Upper lobe of left lung (tissue), 4 donors: ENCODE results near the gene VWA1.

ENCODE experiments used
- POLR2AphosphoS5 ChIP-seq, 2 donors: sonication (generic); formaldehyde crosslinking; IDR thresholded peaks; one replicate each; pipeline ENCODE4 v1.5.1; 2017; ENCODE audit warnings: antibody characterized with exemption in 2 of 2
- TF ChIP-seq, protein P1 (sequence below), 6 experiments: fragments of 450-650 bp in 4 of 6; fragments of 200-600 bp in 2 of 6; sonication (generic) in 2 of 6; IDR thresholded peaks; one replicate each; pipeline ENCODE4 v1.5.1; 2016 to 2019; ENCODE audit warnings: antibody characterized with exemption in 6 of 6

DNA sequence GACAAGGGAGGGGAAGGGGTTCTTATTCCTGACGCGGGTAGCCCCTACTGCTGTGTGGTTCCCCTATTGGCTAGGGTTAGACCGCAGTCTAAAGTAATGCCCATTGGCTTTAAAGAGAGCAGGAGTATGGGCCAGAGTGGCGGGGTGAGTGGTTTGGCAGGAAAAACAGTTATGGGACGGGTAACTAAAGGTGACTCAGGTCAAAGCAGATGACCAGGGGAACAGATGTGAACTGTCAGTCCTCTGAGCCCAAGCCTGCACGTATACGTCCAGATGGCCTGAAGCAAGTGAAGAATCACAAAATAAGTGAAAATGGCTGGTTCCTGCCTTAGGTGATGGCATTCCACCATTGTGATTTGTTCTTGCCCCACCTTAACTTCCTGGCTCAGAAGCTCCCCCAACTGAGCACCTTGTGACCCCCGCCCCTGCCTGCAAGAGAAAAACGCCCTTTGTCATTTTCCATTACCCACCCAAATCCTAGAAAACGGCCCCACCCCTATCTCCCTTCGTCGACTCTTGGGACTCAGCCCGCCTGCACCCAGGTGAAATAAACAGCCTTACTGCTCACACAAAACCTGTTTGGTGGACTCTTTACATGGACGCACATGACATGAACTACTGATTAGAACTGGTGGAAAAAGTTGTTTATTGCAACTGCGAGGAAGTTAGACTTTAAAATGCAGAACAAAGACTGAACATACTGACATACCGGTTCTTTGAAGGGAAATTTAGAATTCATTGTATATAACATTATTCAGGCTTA is 35.3 kb downstream of the VWA1 start:
- TF ChIP-seq, protein P1, sequence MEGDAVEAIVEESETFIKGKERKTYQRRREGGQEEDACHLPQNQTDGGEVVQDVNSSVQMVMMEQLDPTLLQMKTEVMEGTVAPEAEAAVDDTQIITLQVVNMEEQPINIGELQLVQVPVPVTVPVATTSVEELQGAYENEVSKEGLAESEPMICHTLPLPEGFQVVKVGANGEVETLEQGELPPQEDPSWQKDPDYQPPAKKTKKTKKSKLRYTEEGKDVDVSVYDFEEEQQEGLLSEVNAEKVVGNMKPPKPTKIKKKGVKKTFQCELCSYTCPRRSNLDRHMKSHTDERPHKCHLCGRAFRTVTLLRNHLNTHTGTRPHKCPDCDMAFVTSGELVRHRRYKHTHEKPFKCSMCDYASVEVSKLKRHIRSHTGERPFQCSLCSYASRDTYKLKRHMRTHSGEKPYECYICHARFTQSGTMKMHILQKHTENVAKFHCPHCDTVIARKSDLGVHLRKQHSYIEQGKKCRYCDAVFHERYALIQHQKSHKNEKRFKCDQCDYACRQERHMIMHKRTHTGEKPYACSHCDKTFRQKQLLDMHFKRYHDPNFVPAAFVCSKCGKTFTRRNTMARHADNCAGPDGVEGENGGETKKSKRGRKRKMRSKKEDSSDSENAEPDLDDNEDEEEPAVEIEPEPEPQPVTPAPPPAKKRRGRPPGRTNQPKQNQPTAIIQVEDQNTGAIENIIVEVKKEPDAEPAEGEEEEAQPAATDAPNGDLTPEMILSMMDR (IDR thresholded peaks at IDR 0.05): no peak
- TF ChIP-seq POLR2AphosphoS5 (IDR thresholded peaks at IDR 0.05): no peak
